GM21737 (cell line): ENCODE results near the gene TMEM135.
A peak's percentile ranks its signal among the peaks of the same experiment; 100 is the strongest.

Experiments
- ATAC-seq: cut with Tn5 transposase; IDR thresholded peaks from one replicate; pipeline ENCODE4 v1.9.1; 2021; ENCODE audit warnings: mild to moderate bottlenecking, moderate library complexity; ENCODE audit not compliant: unreplicated experiment

Gene TMEM135

GRCh38 chr11:87347854-87348253 lies 310.1 kb downstream of the TMEM135 start:
- no peak for ATAC-seq

DNA sequence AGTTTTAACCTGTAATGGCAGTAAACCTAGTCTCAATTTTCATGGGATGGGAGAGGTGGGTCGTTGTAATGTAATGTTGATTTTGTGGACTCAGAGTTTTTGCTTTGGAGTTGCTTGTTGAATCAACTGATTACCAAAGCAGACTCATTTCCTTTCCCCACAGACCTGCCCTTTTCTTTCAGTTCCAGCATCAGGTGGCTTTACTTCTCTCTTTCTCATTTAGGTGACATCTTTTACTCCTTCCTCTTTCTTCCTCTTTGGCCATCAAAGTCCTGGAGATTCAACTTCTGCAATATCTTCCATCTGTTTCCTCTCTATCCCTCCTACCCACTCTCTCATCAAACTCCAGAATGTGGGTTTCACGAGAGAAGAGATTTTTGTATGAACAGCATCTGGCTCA lies 313.9 kb downstream of the TMEM135 start:
- ATAC-seq: no peak

- peak; percentile 96 for ATAC-seq
These were observed 315.3 kb downstream of the TMEM135 start for GRCh38 chr11:87352759-87353707.

DNA sequence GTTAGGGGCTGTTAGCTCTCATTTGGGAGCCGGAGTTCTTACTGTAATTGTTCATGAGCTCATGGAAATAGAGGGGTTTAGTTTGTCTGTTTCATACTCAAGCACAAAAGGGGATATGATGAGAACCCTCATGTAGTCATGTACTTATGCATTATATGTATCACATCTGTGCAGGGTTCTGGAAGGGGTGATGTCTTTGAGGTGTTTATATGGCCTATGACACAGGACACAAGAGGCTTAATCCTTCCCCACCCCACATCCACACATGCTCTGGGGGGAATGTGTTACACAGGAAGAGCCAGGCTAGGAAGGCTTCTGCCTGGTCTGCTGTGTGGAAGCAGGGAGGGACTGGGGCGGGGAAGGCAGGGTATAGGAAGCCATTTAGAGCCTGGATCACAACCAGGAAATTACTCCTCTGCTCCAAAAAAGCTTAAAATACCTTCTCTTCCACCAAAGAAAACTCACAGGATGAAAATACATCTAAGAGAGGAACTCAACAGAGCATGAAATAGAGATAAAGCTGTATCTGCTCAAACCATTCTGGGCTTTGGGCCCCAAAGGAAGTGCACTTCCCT lies 316.1 kb downstream of the TMEM135 start:
- no peak for ATAC-seq

DNA sequence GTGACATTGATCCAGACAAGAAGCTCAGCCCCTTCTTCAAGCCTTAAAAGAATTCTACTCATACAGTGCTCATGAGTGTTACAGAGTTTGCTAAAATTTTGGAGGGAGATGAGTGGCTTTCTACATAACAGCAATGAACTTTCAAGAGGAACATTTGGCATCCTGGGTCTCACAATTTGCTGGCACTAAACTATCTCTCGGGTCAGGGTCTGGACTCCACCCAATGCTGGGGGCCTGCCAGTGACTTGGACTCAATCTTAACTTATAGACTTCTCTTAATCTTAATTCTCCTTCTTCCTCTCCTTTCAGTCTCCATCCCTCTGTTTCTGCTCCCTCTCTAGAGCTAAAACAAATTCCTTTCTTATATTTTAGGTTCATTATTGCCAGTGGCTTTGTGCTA lies 317.9 kb downstream of the TMEM135 start:
- ATAC-seq: no peak

DNA sequence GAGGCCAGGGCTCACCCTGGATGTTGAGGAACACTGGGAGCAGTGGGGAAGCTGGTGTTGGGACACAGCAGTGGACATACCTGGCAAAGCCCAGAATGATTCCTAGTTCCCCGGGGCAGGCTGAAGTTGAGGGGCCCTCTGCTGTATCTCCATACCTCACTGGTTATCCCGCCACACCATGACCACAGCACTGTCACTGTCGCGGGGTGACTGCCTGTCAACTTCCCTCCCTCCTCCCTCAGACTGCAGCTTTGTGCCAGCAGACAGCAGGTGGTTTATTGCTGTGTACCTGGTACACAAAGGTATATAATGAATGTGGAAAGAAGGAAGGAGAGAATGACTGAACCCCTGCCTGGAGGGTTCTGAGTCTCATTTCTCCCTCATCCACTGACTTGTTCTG lies 318.7 kb downstream of the TMEM135 start:
- ATAC-seq: no peak

GRCh38 chr11:87358461-87358860 lies 320.7 kb downstream of the TMEM135 start:
- no peak for ATAC-seq

DNA sequence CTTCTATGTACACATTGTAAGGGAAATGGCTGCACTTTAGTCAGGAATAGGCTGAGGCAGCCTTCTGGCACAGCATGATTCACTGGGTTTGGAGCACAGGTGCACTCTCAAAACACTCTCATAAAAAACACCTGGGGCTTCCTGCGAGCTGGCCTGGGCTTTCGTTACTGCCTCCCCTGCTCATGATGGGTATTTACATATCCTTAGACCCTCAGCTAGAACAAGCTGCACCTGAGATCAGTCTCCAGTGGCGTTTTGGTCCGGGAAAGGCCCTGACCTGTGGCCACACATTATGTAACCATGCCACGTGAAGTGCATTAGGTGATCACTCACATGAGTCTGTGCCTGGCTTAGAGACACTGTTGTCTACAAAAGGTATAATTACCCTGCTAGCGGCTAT lies 321.7 kb downstream of the TMEM135 start:
- no peak for ATAC-seq

DNA sequence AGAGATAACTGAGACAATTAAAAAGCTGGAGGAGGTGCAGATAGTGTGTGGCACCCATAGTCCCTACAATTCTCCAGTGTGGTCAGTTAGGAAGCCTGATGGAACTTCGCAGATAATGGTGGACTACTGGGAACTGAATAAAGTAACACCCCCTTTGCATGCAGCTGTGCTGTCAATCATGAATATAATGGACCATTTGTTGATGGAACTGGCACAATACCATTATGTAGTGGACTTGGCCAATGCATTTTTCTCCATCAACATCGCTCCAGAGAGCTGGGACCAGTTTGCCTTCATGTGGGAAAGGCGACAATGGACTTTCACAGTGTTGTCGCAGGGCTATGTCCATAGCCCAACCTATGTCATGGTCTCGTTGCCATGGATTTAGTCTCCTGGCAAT lies 324.2 kb downstream of the TMEM135 start:
- ATAC-seq: no peak

GRCh38 chr11:87366346-87366745 lies 328.6 kb downstream of the TMEM135 start:
- no peak for ATAC-seq

GRCh38 chr11:87366763-87367405 lies 329.1 kb downstream of the TMEM135 start:
- ATAC-seq: no peak

- no peak for ATAC-seq
These were observed 330.4 kb downstream of the TMEM135 start for GRCh38 chr11:87368151-87368550.

DNA sequence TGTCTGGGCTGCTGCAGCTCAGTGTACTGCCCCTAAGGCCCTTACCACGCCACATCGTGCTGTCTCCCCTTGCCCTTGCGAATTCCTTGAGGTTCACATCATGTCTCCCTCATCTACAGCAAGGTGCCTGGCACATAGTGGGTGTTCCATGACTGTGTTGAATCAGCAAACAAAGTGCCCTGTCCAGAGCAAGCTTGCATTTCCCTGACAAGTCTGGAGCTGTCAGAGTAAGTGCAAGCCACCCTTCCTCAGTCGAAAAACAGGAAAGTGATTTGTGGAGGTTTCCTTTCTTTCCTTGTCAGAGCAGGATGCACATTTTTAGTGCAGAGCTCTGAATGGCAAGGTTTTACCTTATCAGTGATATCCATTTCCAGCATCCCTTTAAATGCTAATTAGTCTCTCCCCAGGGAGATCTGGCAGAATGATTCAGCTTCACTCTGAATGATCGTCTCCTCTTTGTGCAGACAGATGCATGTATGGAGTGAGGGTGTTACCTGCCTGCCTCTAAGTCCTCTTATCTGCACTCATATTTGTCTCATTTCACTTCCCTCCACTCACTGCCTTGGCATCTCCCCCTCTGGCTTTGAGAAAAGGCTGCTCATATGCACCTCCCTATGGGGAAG lies 331.2 kb downstream of the TMEM135 start:
- ATAC-seq: no peak

DNA sequence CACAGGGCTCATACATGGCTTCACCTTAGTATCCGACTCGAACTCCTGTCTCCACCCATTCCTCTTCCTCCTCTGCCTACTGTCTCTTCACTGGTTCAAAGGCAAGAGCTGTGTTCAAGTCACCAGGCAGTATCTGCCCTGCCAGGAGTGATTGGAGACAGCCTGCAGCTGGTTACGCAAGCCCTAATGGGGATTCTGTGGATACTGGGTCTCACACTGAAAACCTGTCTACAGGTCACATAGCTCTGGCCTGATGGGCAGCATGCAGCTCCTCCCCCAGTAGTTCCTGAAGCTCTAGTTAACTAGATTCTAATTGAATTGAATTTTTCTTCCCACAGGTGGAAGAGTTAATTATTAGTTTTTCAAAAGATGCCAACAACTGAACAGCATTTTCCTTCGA lies 332.2 kb downstream of the TMEM135 start:
- ATAC-seq: no peak

- no peak for ATAC-seq
These were observed 334.3 kb downstream of the TMEM135 start for GRCh38 chr11:87372065-87372464.
